ENCODE measurements around the gene TGFB1I1. TPM values are rescaled to one million over a fixed set of nuclear protein-coding genes. Genes with fewer than 3 reads are reported as not detected.

TGFB1I1 gene
- total and polyA plus RNA-seq, 2 of the 4 experiments (the other 2 are of a cell fraction) = 24.9 to 128 TPM

- Histone ChIP-seq H2BK5ac (ENCODE audit: low read depth, low read length, poor library complexity, severe bottlenecking) (no peak overlapping the region), H3K9ac (ENCODE audit: low read depth, low read length) (no peak overlapping the region), H3K9me3 (ENCODE audit: control insufficient read depth, insufficient read depth, low read length) (no peaks in the 10 kb centered on the region), H2BK15ac (ENCODE audit: low read depth, low read length) (no peak overlapping the region), H3K23ac (ENCODE audit: low read depth, low read length) (no peak overlapping the region), H3K56ac (ENCODE audit: extremely low read depth, insufficient read depth, low read length) (no peak overlapping the region), H3K4me3 (ENCODE audit: insufficient read depth, low read depth, low read length) (no peak overlapping the region), H3K4me1 (ENCODE audit: control insufficient read depth, insufficient read depth, low read length) (peaks cover 6% of the 10 kb centered on the region; the same call in 1 of the 2 replicates), H3K14ac (replicated peaks; ENCODE audit: low read depth, low read length) (no peak overlapping the region), H2AFZ (replicated peaks; ENCODE audit: low read length, poor library complexity) (no peak overlapping the region), H2BK20ac (ENCODE audit: low read depth, low read length) (no peak overlapping the region), H3K27ac (ENCODE audit: insufficient read depth, low read length) (no peak overlapping the region), H3K4ac (ENCODE audit: low read depth, low read length) (no peak overlapping the region), H3K79me1 (ENCODE audit: low read depth in 1 of 2, low read length in 2 of 2) (no peaks in the 10 kb centered on the region), H3K27me3 (ENCODE audit: control insufficient read depth, insufficient read depth, low read length) (peaks cover 7% of the 10 kb centered on the region; the same call in 1 of the 2 replicates), H2AK9ac (replicated peaks; ENCODE audit: low read depth, low read length, poor library complexity) (no peak overlapping the region), H4K5ac (ENCODE audit: low read depth, low read length) (no peak overlapping the region), H3K36me3 (ENCODE audit: control insufficient read depth, insufficient read depth, low read length) (peaks cover 11% of the 10 kb centered on the region; the same call in 1 of the 2 replicates), H3K9me1 (ENCODE audit: insufficient read depth, low read length) (no peaks in the 10 kb centered on the region; the same call in 1 of the 2 replicates), H4K91ac (ENCODE audit: insufficient read depth, low read depth, low read length) (no peak overlapping the region), H3K4me2 (ENCODE audit: low read depth, low read length) (no peak overlapping the region), H4K8ac (ENCODE audit: low read depth in 2 of 2, low read length in 2 of 2) (no peak overlapping the region), H2AK5ac (ENCODE audit: low read depth, low read length) (no peak overlapping the region), H3K18ac (ENCODE audit: low read depth, low read length) (no peak overlapping the region), H2BK120ac (ENCODE audit: low read depth, low read length) (no peak overlapping the region), H4K20me1 (ENCODE audit: insufficient read depth, low read length) (peaks cover 3% of the 10 kb centered on the region; the same call in 1 of the 2 replicates)
- POLR2A ChIA-PET (ENCODE audit: unreplicated experiment) = no interaction called here
- CTCF ChIA-PET = no interaction called here
- in situ Hi-C loops (cut with MboI; ENCODE audit: low sequenced_read_pairs) = no loop called here
- DNase-seq (no peak), ATAC-seq (ENCODE audit: low read depth) (no peak)
- intact Hi-C loops (cut with micrococcal nuclease) = no loop called here
- no CpG with 5 or more reads among the region's 5 CpGs for WGBS, 2 experiments (ENCODE audit: extremely low coverage in 2 of 2, insufficient read length in 1 of 2)
- no TSS peak for BruUV-seq (replicated peaks)
- dilution Hi-C loops (cut with HindIII; ENCODE audit: low sequenced_read_pairs, unreplicated experiment) = no loop called here
- TF ChIP-seq, protein P1, sequence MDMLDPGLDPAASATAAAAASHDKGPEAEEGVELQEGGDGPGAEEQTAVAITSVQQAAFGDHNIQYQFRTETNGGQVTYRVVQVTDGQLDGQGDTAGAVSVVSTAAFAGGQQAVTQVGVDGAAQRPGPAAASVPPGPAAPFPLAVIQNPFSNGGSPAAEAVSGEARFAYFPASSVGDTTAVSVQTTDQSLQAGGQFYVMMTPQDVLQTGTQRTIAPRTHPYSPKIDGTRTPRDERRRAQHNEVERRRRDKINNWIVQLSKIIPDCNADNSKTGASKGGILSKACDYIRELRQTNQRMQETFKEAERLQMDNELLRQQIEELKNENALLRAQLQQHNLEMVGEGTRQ (IDR thresholded peaks at IDR 0.05; ENCODE audit: low read depth, low read length) = no peak
- TF ChIP-seq RFX5 (IDR thresholded peaks at IDR 0.05; ENCODE audit: low read depth, low read length) = no peak
- no peak for TF ChIP-seq CEBPB (IDR thresholded peaks at IDR 0.05; ENCODE audit: low read depth, low read length)
- TF ChIP-seq CHD1 (IDR thresholded peaks at IDR 0.05; ENCODE audit: low read depth, low read length) = no peak
- TF ChIP-seq RCOR1 (IDR thresholded peaks at IDR 0.05; ENCODE audit: insufficient replicate concordance, low read length) = no peak
- no peak for TF ChIP-seq MXI1 (IDR thresholded peaks at IDR 0.05; ENCODE audit: borderline replicate concordance, low read depth, low read length)
- TF ChIP-seq MAFK (IDR thresholded peaks at IDR 0.05; ENCODE audit: low read depth, low read length) = no peak
- no peak for TF ChIP-seq CTCF (conservative IDR thresholded peaks at IDR 0.05; ENCODE audit: low read depth, low read length)
- no peak for TF ChIP-seq ELK1 (IDR thresholded peaks at IDR 0.05; ENCODE audit: borderline replicate concordance, low read depth, low read length)
- TF ChIP-seq FOS (IDR thresholded peaks at IDR 0.05; ENCODE audit: low read depth, low read length) = no peak
- TF ChIP-seq RAD21 (IDR thresholded peaks at IDR 0.05; ENCODE audit: low read length) = no peak
- TF ChIP-seq BHLHE40 (IDR thresholded peaks at IDR 0.05; ENCODE audit: low read depth, low read length) = no peak
- no peak for TF ChIP-seq SMC3 (IDR thresholded peaks at IDR 0.05; ENCODE audit: low read depth, low read length)
- no peak for TF ChIP-seq MAZ (IDR thresholded peaks at IDR 0.05; ENCODE audit: borderline replicate concordance, low read depth, low read length)
Measured at GRCh38 chr16:31486045-31486444, 14.1 kb downstream of the TGFB1I1 start.
